GM23338 (cell line): Measurements from ENCODE around the gene LAPTM5. TPM values are rescaled to one million over a fixed set of nuclear protein-coding genes. Genes with fewer than 3 reads are reported as not detected.

ENCODE experiments used
- ATAC-seq: fragments of 200-7000 bp; cut with Tn5 transposase; 3 replicates; pipeline ENCODE4 v1.9.1; 2020
- DNase-seq: peaks from one replicate; pipeline ENCODE4 v3.0.0-alpha.2; 2015; ENCODE audit warnings: low spot score
- H2AFZ ChIP-seq: fragments of 200-600 bp; sonication (generic); 2 replicates; pipeline ENCODE4 v1.8.0; 2016; ENCODE audit warnings: antibody characterized with exemption, mild to moderate bottlenecking, moderate library complexity
- H3F3A ChIP-seq: fragments of 200-600 bp; sonication (generic); replicated peaks from 2 replicates; pipeline ENCODE4 v1.8.0; 2017; ENCODE audit warnings: antibody characterized with exemption, mixed run types, low read depth
- H3K27ac ChIP-seq: fragments of 200-600 bp; sonication (generic); 2 replicates; pipeline ENCODE4 v1.6.1; 2016; ENCODE audit warnings: low read depth
- H3K27me3 ChIP-seq: fragments of 200-600 bp; sonication (generic); 2 replicates; pipeline ENCODE4 v1.8.0; 2016; ENCODE audit warnings: mild to moderate bottlenecking, mixed run types, moderate library complexity; ENCODE audit not compliant: insufficient read depth
- H3K36me3 ChIP-seq: fragments of 200-600 bp; sonication (generic); 2 replicates; pipeline ENCODE4 v1.8.0; 2016; ENCODE audit warnings: mild to moderate bottlenecking; ENCODE audit not compliant: insufficient read depth
- H3K4me1 ChIP-seq: fragments of 200-600 bp; sonication (generic); 2 replicates; pipeline ENCODE4 v1.8.0; 2016; ENCODE audit warnings: mild to moderate bottlenecking, moderate library complexity; ENCODE audit not compliant: insufficient read depth
- H3K4me2 ChIP-seq: fragments of 200-600 bp; sonication (generic); 2 replicates; pipeline ENCODE4 v1.7.1; 2017; ENCODE audit warnings: mixed run types
- H3K4me3 ChIP-seq: fragments of 200-600 bp; sonication (generic); 2 replicates; pipeline ENCODE4 v1.6.1; 2016; ENCODE audit warnings: mixed run types
- H3K79me2 ChIP-seq: fragments of 200-600 bp; sonication (generic); replicated peaks from 2 replicates; pipeline ENCODE4 v1.8.0; 2017; ENCODE audit warnings: mild to moderate bottlenecking; ENCODE audit not compliant: insufficient read depth
- H3K9me2 ChIP-seq: fragments of 200-600 bp; sonication (generic); 2 replicates; pipeline ENCODE4 v1.8.0; 2017; ENCODE audit not compliant: insufficient read depth
- H4K20me1 ChIP-seq: fragments of 200-600 bp; sonication (generic); replicated peaks from 2 replicates; pipeline ENCODE4 v1.8.0; 2017; ENCODE audit warnings: mild to moderate bottlenecking; ENCODE audit not compliant: insufficient read depth
- H3K27ac Mint-ChIP-seq: 2 replicates; pipeline ENCODE4 v1.8.0; 2020; ENCODE audit warnings: inconsistent platforms, mild to moderate bottlenecking, moderate library complexity, mixed read lengths
- H3K27me3 Mint-ChIP-seq: 3 replicates; pipeline ENCODE4 v1.8.0; 2022; ENCODE audit warnings: low read depth, mild to moderate bottlenecking, moderate library complexity, mixed read lengths, inconsistent platforms; ENCODE audit not compliant: insufficient read depth, poor library complexity
- H3K36me3 Mint-ChIP-seq: 3 replicates; pipeline ENCODE4 v1.8.0; 2021; ENCODE audit warnings: low read depth, mild to moderate bottlenecking, inconsistent platforms, moderate library complexity, mixed read lengths
- H3K4me1 Mint-ChIP-seq: 3 replicates; pipeline ENCODE4 v1.8.0; 2020; ENCODE audit warnings: mild to moderate bottlenecking, inconsistent platforms, mixed read lengths
- H3K4me3 Mint-ChIP-seq: 3 replicates; pipeline ENCODE4 v1.8.0; 2021; ENCODE audit warnings: moderate library complexity, mild to moderate bottlenecking, inconsistent platforms, mixed read lengths
- H3K9me3 Mint-ChIP-seq: 3 replicates; pipeline ENCODE4 v1.8.0; 2020; ENCODE audit warnings: moderate library complexity, mild to moderate bottlenecking, inconsistent platforms, mixed read lengths
- CREB1 ChIP-seq: fragments of 250-450 bp; sonication (Bioruptor Pico); IDR thresholded peaks from 2 replicates; pipeline ENCODE4 v1.5.0; 2020; ENCODE audit warnings: low read depth, mild to moderate bottlenecking, moderate library complexity
- CTCF ChIP-seq, 2 experiments: fragments of 200-600 bp in 1 of 2; sonication (generic) in 1 of 2; conservative IDR thresholded peaks; 2 replicates each; pipeline versions ENCODE4 v1.5.1 to v1.6.1; 2016 to 2017; ENCODE audit warnings: antibody characterized with exemption in 2 of 2, low read depth in 2 of 2, mild to moderate bottlenecking in 2 of 2, moderate library complexity in 1 of 2
- ETS1 ChIP-seq: IDR thresholded peaks from 2 replicates; pipeline ENCODE4 v1.6.1; 2016; ENCODE audit warnings: antibody characterized with exemption
- EZH2 ChIP-seq: fragments of 200-600 bp; sonication (generic); IDR thresholded peaks from one replicate; pipeline ENCODE4 v1.8.0; 2017; ENCODE audit warnings: antibody characterized with exemption, mild to moderate bottlenecking, low read depth; ENCODE audit not compliant: unreplicated experiment
- EZH2phosphoT487 ChIP-seq: fragments of 200-600 bp; sonication (generic); IDR thresholded peaks from one replicate; pipeline ENCODE4 v1.8.1; 2018; ENCODE audit warnings: antibody characterized with exemption; ENCODE audit not compliant: unreplicated experiment
- JUNB ChIP-seq: IDR thresholded peaks from one replicate; pipeline ENCODE4 v1.6.1; 2016; ENCODE audit warnings: antibody characterized with exemption; ENCODE audit not compliant: unreplicated experiment
- NANOG ChIP-seq: IDR thresholded peaks from 2 replicates; pipeline ENCODE4 v1.6.1; 2016; ENCODE audit warnings: antibody characterized with exemption, borderline replicate concordance
- POLR2AphosphoS5 ChIP-seq: IDR thresholded peaks from 2 replicates; pipeline ENCODE4 v1.6.1; 2016; ENCODE audit warnings: antibody characterized with exemption, low read depth
- REST ChIP-seq: IDR thresholded peaks from one replicate; pipeline ENCODE4 v1.6.1; 2018; ENCODE audit warnings: antibody characterized with exemption; ENCODE audit not compliant: unreplicated experiment
- STAT1 ChIP-seq: IDR thresholded peaks from one replicate; pipeline ENCODE4 v1.6.1; 2016; ENCODE audit warnings: antibody characterized with exemption; ENCODE audit not compliant: unreplicated experiment
- ZNF114 ChIP-seq: fragments of 250-450 bp; sonication (Bioruptor Pico); IDR thresholded peaks from 2 replicates; pipeline ENCODE4 v1.5.0; 2020; ENCODE audit warnings: mild to moderate bottlenecking, moderate library complexity
- ZNF331 ChIP-seq: fragments of 250-450 bp; sonication (Bioruptor Pico); IDR thresholded peaks from 2 replicates; pipeline ENCODE4 v1.5.0; 2020; ENCODE audit warnings: low read depth, mild to moderate bottlenecking, moderate library complexity
- polyA plus RNA-seq: library from polyadenylated mRNA; unstranded; fragments of >200 nt; fragmentation: Nextera tagmentation; extraction: Ambion mirVana; gene quantifications from 2 replicates; pipeline ENCODE4 v1.2.1, GENCODE V29; 2016
- total RNA-seq: library from RNA; depleted of rRNA; stranded (reverse); fragments of >200 nt; shearing (Covaris generic); gene quantifications from 2 replicates; pipeline ENCODE4 v1.2.3, GENCODE V29; 2014

The LAPTM5 gene
- total and polyA plus RNA-seq, 2 experiments from 2014 or later: 0.21 TPM; not detected in 1

GRCh38 chr1:30777060-30777903 is 19.7 kb upstream of the LAPTM5 start (continued):
- no peak for TF ChIP-seq REST
- no peak for TF ChIP-seq ZNF114 (CRISPR knock-in tag)
- no peak for TF ChIP-seq POLR2AphosphoS5

- H3K4me1 ChIP-seq: no peaks in the 10 kb centered on the region
- no peaks in the 10 kb centered on the region for H3K27me3 Mint-ChIP-seq
Observed at GRCh38 chr1:30776097-30777059, 18.8 kb upstream of the LAPTM5 start.

More at GRCh38 chr1:30776097-30777059, 18.8 kb upstream of the LAPTM5 start:
- Histone ChIP-seq H3K27ac (no peak overlapping the region), H4K20me1 (no peaks in the 10 kb centered on the region), H3K9me2 (no peaks in the 10 kb centered on the region), H3F3A (no peaks in the 10 kb centered on the region), H3K4me2 (no peak overlapping the region), H3K36me3 (no peaks in the 10 kb centered on the region), H3K79me2 (no peaks in the 10 kb centered on the region), H3K27me3 (no peaks in the 10 kb centered on the region), H2AFZ (no peak overlapping the region), H3K4me3 (no peak overlapping the region)
- no peak overlapping the region for H3K4me3 Mint-ChIP-seq
- DNase-seq: no peak
- H3K27ac Mint-ChIP-seq: no peak overlapping the region
- ATAC-seq: no peak
- H3K36me3 Mint-ChIP-seq: no peaks in the 10 kb centered on the region
- TF ChIP-seq CTCF (conservative IDR thresholded peaks at IDR 0.05; ENCODE audit: low read depth in 2 of 2) (no peak), CREB1 (CRISPR knock-in tag) (no peak), ETS1 (no peak), NANOG (no peak), ZNF114 (CRISPR knock-in tag) (no peak), POLR2AphosphoS5 (no peak), JUNB (no peak), ZNF331 (CRISPR knock-in tag) (no peak), EZH2 (no peak), STAT1 (no peak), EZH2phosphoT487 (no peak)
- no peaks in the 10 kb centered on the region for H3K9me3 Mint-ChIP-seq
- H3K4me1 Mint-ChIP-seq: peaks cover 3% of the 10 kb centered on the region; the same call in 1 of the 3 replicates
